Hepatocyte (in vitro differentiated cells): ENCODE measurements around the gene PPFIA4. TPM values are rescaled to one million over a fixed set of nuclear protein-coding genes. Genes with fewer than 3 reads are reported as not detected.

Experiments used
- DNase-seq: peaks from one replicate; pipeline ENCODE4 v3.0.0-alpha.2; 2016; ENCODE audit warnings: low spot score
- H2AFZ ChIP-seq: fragments of 200-600 bp; sonication (generic); 2 replicates; pipeline ENCODE4 v1.6.0; 2016; ENCODE audit warnings: antibody characterized with exemption, mild to moderate bottlenecking
- H3K27ac ChIP-seq: fragments of 200-600 bp; sonication (generic); 2 replicates; pipeline ENCODE4 v1.5.1; 2016; ENCODE audit warnings: mild to moderate bottlenecking
- H3K27me3 ChIP-seq: fragments of 200-600 bp; sonication (generic); 2 replicates; pipeline ENCODE4 v1.6.1; 2016
- H3K36me3 ChIP-seq: fragments of 200-600 bp; sonication (generic); replicated peaks from 2 replicates; pipeline ENCODE4 v1.5.1; 2016; ENCODE audit warnings: low read depth; ENCODE audit not compliant: insufficient read depth
- H3K4me1 ChIP-seq: fragments of 200-600 bp; sonication (generic); 2 replicates; pipeline ENCODE4 v1.5.1; 2016; ENCODE audit warnings: mild to moderate bottlenecking, moderate library complexity; ENCODE audit not compliant: insufficient read depth
- H3K4me2 ChIP-seq: fragments of 200-600 bp; sonication (generic); 2 replicates; pipeline ENCODE4 v1.6.0; 2016
- H3K4me3 ChIP-seq: fragments of 200-600 bp; sonication (generic); 2 replicates; pipeline ENCODE4 v1.5.1; 2016; ENCODE audit warnings: mild to moderate bottlenecking
- H3K79me2 ChIP-seq: fragments of 200-600 bp; sonication (generic); 2 replicates; pipeline ENCODE4 v1.6.0; 2017; ENCODE audit warnings: mild to moderate bottlenecking
- H3K9me2 ChIP-seq: fragments of 200-600 bp; sonication (generic); replicated peaks from 2 replicates; pipeline ENCODE4 v1.6.0; 2017; ENCODE audit warnings: mild to moderate bottlenecking; ENCODE audit not compliant: insufficient read depth
- H3K9me3 ChIP-seq: fragments of 200-600 bp; sonication (generic); 2 replicates; pipeline ENCODE4 v1.5.1; 2016; ENCODE audit warnings: low read depth, mild to moderate bottlenecking
- H4K20me1 ChIP-seq: fragments of 200-600 bp; sonication (generic); 2 replicates; pipeline ENCODE4 v1.6.0; 2016; ENCODE audit warnings: mild to moderate bottlenecking; ENCODE audit not compliant: insufficient read depth, poor library complexity, severe bottlenecking
- EZH2 ChIP-seq: fragments of 200-600 bp; sonication (generic); IDR thresholded peaks from 2 replicates; pipeline ENCODE4 v1.6.1; 2016; ENCODE audit warnings: antibody characterized with exemption, mild to moderate bottlenecking, borderline replicate concordance
- EZH2phosphoT487 ChIP-seq: fragments of 200-600 bp; sonication (generic); IDR thresholded peaks from one replicate; pipeline ENCODE4 v1.6.1; 2018; ENCODE audit warnings: antibody characterized with exemption, mild to moderate bottlenecking, low read depth, moderate library complexity; ENCODE audit not compliant: unreplicated experiment, severe bottlenecking
- WGBS: methylation state at CpG from one replicate; pipeline ENCODE4 v1.1.6; 2016; ENCODE audit warnings: low lambda C conversion rate; ENCODE audit errors: missing lambda C conversion rate; 5-methylcytosine and 5-hydroxymethylcytosine counted together
- polyA plus RNA-seq: library from polyadenylated mRNA; unstranded; fragments of >200 nt; fragmentation: Nextera tagmentation; extraction: Ambion mirVana; gene quantifications from 2 replicates; pipeline ENCODE4 v1.2.1, GENCODE V29; 2016
- total RNA-seq: library from RNA; depleted of rRNA; stranded (reverse); fragments of >200 nt; gene quantifications from 2 replicates; pipeline ENCODE4 v1.2.3, GENCODE V29; 2014
- TF ChIP-seq, protein P1 (sequence below): fragments of 200-600 bp; sonication (generic); IDR thresholded peaks from 2 replicates; pipeline ENCODE4 v1.5.1; 2016; ENCODE audit warnings: antibody characterized with exemption, mild to moderate bottlenecking; ENCODE audit not compliant: poor library complexity

PPFIA4 gene
- total and polyA plus RNA-seq, 2 experiments from 2014 or later = 1.4 to 1.7 TPM

DNA sequence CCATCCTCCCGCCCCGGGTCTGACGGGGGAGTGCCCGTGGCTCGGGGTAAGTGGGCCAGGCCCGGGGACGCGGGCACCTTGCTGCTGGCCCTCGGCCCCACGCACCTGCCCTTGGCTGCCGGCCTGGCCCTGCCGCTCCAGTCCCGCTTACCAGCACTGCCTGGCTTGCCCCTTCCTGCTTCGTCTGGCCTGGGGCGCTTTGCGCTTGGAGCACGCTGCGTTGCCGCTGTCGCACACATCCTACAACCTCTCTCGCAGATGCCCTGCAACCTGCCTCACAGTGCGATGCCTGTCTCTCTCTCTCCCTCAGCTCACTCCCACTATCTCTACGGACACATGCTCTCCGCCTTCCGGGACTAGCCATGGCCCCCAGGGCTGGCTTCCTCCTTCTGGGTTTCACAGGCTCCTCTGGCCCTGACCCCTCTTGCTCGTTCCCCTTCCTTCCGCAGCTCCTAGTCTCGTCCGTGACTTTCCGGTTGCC is 49.8 kb downstream of the PPFIA4 start:
- no peak for DNase-seq
- Histone ChIP-seq H3K4me2 (peak overlapping the region; percentile 80), H3K27me3 (peaks cover 53% of the 10 kb centered on the region), H2AFZ (no peak overlapping the region), H3K4me1 (no peaks in the 10 kb centered on the region), H3K9me3 (no peaks in the 10 kb centered on the region), H3K36me3 (no peaks in the 10 kb centered on the region), H3K27ac (no peak overlapping the region), H3K4me3 (no peak overlapping the region), H3K79me2 (no peaks in the 10 kb centered on the region), H3K9me2 (no peaks in the 10 kb centered on the region), H4K20me1 (no peaks in the 10 kb centered on the region)
- WGBS = 44% methylated on average over 30 of the region's 30 CpGs
- no peak for TF ChIP-seq EZH2
- no peak for TF ChIP-seq EZH2phosphoT487
- TF ChIP-seq, protein P1, sequence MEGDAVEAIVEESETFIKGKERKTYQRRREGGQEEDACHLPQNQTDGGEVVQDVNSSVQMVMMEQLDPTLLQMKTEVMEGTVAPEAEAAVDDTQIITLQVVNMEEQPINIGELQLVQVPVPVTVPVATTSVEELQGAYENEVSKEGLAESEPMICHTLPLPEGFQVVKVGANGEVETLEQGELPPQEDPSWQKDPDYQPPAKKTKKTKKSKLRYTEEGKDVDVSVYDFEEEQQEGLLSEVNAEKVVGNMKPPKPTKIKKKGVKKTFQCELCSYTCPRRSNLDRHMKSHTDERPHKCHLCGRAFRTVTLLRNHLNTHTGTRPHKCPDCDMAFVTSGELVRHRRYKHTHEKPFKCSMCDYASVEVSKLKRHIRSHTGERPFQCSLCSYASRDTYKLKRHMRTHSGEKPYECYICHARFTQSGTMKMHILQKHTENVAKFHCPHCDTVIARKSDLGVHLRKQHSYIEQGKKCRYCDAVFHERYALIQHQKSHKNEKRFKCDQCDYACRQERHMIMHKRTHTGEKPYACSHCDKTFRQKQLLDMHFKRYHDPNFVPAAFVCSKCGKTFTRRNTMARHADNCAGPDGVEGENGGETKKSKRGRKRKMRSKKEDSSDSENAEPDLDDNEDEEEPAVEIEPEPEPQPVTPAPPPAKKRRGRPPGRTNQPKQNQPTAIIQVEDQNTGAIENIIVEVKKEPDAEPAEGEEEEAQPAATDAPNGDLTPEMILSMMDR = no peak

DNA sequence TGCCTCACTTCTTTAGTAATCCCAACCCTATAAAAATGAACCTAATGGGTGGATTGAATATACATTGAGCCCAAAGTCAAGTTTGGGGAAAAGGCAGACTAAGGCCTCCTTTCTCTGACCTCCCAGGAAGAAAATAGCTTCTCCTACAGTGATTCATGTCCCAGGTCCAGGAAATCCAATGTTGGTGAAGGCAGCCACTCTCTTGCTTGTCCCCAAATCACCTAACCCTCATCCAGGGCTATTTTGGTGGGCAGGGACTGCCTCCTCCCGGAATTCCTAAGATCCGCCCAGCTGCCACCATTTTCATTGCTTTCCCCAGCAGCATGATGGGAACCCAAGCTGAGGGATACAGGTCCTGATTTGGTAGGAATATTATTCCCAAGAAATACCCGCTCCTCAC is 51.1 kb downstream of the PPFIA4 start:
- no peaks in the 10 kb centered on the region for H3K4me1 ChIP-seq
- H3K4me3 ChIP-seq = no peak overlapping the region
- H3K9me3 ChIP-seq = no peaks in the 10 kb centered on the region
- 59% methylated on average over 3 of the region's 3 CpGs for WGBS
- no peak for DNase-seq
- no peak overlapping the region for H2AFZ ChIP-seq
- H3K36me3 ChIP-seq = no peaks in the 10 kb centered on the region
- no peaks in the 10 kb centered on the region for H3K9me2 ChIP-seq
- H3K27ac ChIP-seq = no peak overlapping the region
- TF ChIP-seq EZH2phosphoT487 (no peak), EZH2 (no peak)
- TF ChIP-seq, protein P1 = no peak
- peaks cover 51% of the 10 kb centered on the region for H3K27me3 ChIP-seq
- no peak overlapping the region for H3K4me2 ChIP-seq
- H4K20me1 ChIP-seq = no peaks in the 10 kb centered on the region
- no peaks in the 10 kb centered on the region for H3K79me2 ChIP-seq

DNA sequence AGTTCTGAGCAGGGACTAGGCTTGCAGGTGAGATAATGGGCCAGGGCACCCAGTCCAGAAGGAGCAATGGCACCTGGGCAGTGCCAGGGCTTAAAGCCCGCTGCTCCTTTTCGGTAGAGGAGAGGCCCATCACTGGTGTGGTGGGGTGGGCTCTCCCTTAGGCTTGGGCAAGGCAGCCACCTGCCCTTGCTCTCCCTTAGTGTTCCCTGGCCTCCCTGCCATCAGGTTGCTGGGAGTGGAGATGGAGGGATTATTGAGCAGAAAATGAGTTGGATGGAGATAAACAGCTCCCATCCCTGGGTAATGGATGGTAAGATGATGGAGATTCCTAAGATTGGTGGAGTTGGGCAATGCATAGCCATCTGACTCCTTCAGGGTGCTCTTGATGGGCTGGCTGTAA is 51.7 kb downstream of the PPFIA4 start:
- Histone ChIP-seq H3K4me1 (no peaks in the 10 kb centered on the region), H3K36me3 (no peaks in the 10 kb centered on the region), H3K27me3 (peaks cover 50% of the 10 kb centered on the region), H3K4me2 (no peak overlapping the region), H3K4me3 (no peak overlapping the region), H3K9me3 (no peaks in the 10 kb centered on the region), H3K9me2 (no peaks in the 10 kb centered on the region), H2AFZ (no peak overlapping the region), H3K27ac (no peak overlapping the region), H3K79me2 (no peaks in the 10 kb centered on the region), H4K20me1 (no peaks in the 10 kb centered on the region)
- 95% methylated on average over 2 of the region's 2 CpGs for WGBS
- no peak for TF ChIP-seq EZH2phosphoT487
- TF ChIP-seq, protein P1 = no peak
- DNase-seq = no peak

DNA sequence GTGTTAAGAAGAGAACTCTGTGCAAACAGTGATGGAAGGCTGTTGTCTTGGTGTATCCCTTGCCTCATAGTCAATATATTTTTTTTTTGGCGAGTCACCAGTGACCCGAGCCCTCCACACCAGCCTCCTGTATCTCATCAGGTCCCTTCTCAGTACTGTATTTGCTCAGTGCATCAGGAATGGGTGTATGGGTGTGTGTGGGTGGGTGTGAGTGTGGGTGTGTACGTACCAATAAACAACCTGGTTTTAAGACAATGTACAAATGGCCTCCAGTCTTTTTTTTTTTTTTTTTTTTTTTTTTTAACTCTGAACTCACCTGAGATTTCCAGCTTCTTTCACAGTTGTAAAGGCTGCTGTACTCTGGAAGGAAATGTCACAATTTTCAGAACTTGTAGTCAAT is 52.2 kb downstream of the PPFIA4 start:
- no peak overlapping the region for H3K4me3 ChIP-seq
- TF ChIP-seq EZH2 (no peak), EZH2phosphoT487 (no peak)
- TF ChIP-seq, protein P1 = no peak
- H3K36me3 ChIP-seq = no peaks in the 10 kb centered on the region
- no peaks in the 10 kb centered on the region for H4K20me1 ChIP-seq
- WGBS = 84% methylated on average over 3 of the region's 3 CpGs
- H3K9me2 ChIP-seq = no peaks in the 10 kb centered on the region
- H3K27ac ChIP-seq = no peak overlapping the region
- H2AFZ ChIP-seq = no peak overlapping the region
- H3K4me1 ChIP-seq = no peaks in the 10 kb centered on the region
- no peaks in the 10 kb centered on the region for H3K9me3 ChIP-seq
- no peak for DNase-seq
- no peaks in the 10 kb centered on the region for H3K79me2 ChIP-seq
- no peak overlapping the region for H3K4me2 ChIP-seq
- peaks cover 45% of the 10 kb centered on the region for H3K27me3 ChIP-seq
